Keratinocyte (primary cell): Measurements from ENCODE around the gene ACTR5. TPM values are rescaled to one million over a fixed set of nuclear protein-coding genes. Genes with fewer than 3 reads are reported as not detected.

Experiments
- DNase-seq: peaks from one replicate; pipeline ENCODE4 v3.0.0-alpha.2; 2011; ENCODE audit warnings: low read depth, missing footprints, low spot score
- FAIRE-seq: peaks from 2 replicates; lab custom pipeline; 2011; peaks lifted over from hg19 to GRCh38; lab: Jason Lieb, UNC
- H2AFZ ChIP-seq: 2 replicates; pipeline ENCODE4 v1.6.0; 2012; ENCODE audit warnings: low read length, control low read depth, inconsistent platforms; ENCODE audit not compliant: control insufficient read depth
- H3K27ac ChIP-seq: 2 replicates; pipeline ENCODE4 v1.5.1; 2011; ENCODE audit warnings: low read length; ENCODE audit not compliant: control insufficient read depth, insufficient read depth
- H3K27me3 ChIP-seq: 3 replicates; pipeline ENCODE4 v1.6.0; 2011; ENCODE audit warnings: low read length; ENCODE audit not compliant: control insufficient read depth, insufficient read depth; ENCODE audit errors: extremely low read depth
- H3K36me3 ChIP-seq, 2 experiments: 2 replicates in 1 of 2; 3 replicates in 1 of 2; pipeline ENCODE4 v1.5.1; 2011; ENCODE audit warnings: low read length in 2 of 2, mild to moderate bottlenecking in 1 of 2; ENCODE audit not compliant: control insufficient read depth in 2 of 2, insufficient read depth in 2 of 2; ENCODE audit errors: extremely low read depth in 1 of 2
- H3K4me1 ChIP-seq: 3 replicates; pipeline ENCODE4 v1.5.1; 2011; ENCODE audit warnings: low read length; ENCODE audit not compliant: control insufficient read depth, insufficient read depth; ENCODE audit errors: extremely low read depth
- H3K4me2 ChIP-seq: 3 replicates; pipeline ENCODE4 v1.6.0; 2011; ENCODE audit warnings: low read depth, low read length; ENCODE audit not compliant: control insufficient read depth, insufficient read depth; ENCODE audit errors: extremely low read depth
- H3K4me3 ChIP-seq, 3 experiments: fragments of 200-600 bp in 1 of 3; sonication (generic) in 1 of 3; 2 replicates in 2 of 3; 3 replicates in 1 of 3; pipeline ENCODE4 v1.5.1; 2011 to 2016; ENCODE audit warnings: low read length in 3 of 3, mild to moderate bottlenecking in 3 of 3, control low read depth in 2 of 3, inconsistent platforms in 1 of 3, low read depth in 1 of 3, mixed read lengths in 1 of 3, mixed run types in 1 of 3, moderate library complexity in 1 of 3; ENCODE audit not compliant: control insufficient read depth in 2 of 3, insufficient read depth in 2 of 3; ENCODE audit errors: extremely low read depth in 1 of 3
- H3K79me2 ChIP-seq: 2 replicates; pipeline ENCODE4 v1.6.0; 2012; ENCODE audit warnings: low read length; ENCODE audit not compliant: control insufficient read depth, insufficient read depth
- H3K9ac ChIP-seq: 3 replicates; pipeline ENCODE4 v1.6.0; 2011; ENCODE audit warnings: low read length; ENCODE audit not compliant: control insufficient read depth, insufficient read depth; ENCODE audit errors: extremely low read depth
- H3K9me1 ChIP-seq: 3 replicates; pipeline ENCODE4 v1.6.0; 2011; ENCODE audit warnings: low read length; ENCODE audit not compliant: control insufficient read depth, insufficient read depth; ENCODE audit errors: extremely low read depth
- H3K9me3 ChIP-seq: 2 replicates; pipeline ENCODE4 v1.5.1; 2012; ENCODE audit warnings: low read depth, low read length; ENCODE audit not compliant: control insufficient read depth
- H4K20me1 ChIP-seq: 3 replicates; pipeline ENCODE4 v1.6.0; 2011; ENCODE audit warnings: low read length; ENCODE audit not compliant: control insufficient read depth, insufficient read depth; ENCODE audit errors: extremely low read depth
- CTCF ChIP-seq, 3 experiments: IDR thresholded peaks in 1 of 3; conservative IDR thresholded peaks in 1 of 3; optimal IDR thresholded peaks in 1 of 3; 2 replicates in 2 of 3; 3 replicates in 1 of 3; pipeline versions ENCODE3 to v1.5.1; 2011; ENCODE audit warnings: low read length in 3 of 3, mild to moderate bottlenecking in 3 of 3, moderate library complexity in 2 of 3, control low read depth in 1 of 3, inconsistent platforms in 1 of 3; ENCODE audit not compliant: insufficient read depth in 2 of 3; ENCODE audit errors: extremely low read depth in 1 of 3
- EZH2 ChIP-seq: IDR thresholded peaks from one replicate; pipeline ENCODE4 v1.6.1; 2012; ENCODE audit warnings: inconsistent platforms, mild to moderate bottlenecking, low read length, moderate library complexity
- dilution Hi-C: fragments of 300-500 bp; cut with MboI; formaldehyde crosslinking; loops from one replicate; pipeline ENCODE4 v1.7.0; 2020; ENCODE audit warnings: low sequenced_read_pairs; ENCODE audit not compliant: extremely low pct_ligation_motif_present
- polyA plus RNA-seq, 5 experiments: library from polyadenylated mRNA; depleted of rRNA in 3 of 5; stranded (reverse) in 3 of 5; stranded (forward) in 1 of 5; unstranded in 1 of 5; fragments of >200 nt; gene quantifications; 1 replicate in 1 of 5; 2 replicates in 3 of 5; 3 replicates in 1 of 5; pipeline versions ENCODE4 v1.2.1 to v1.2.3, GENCODE V29; 2011 to 2012; ENCODE audit warnings: missing spikeins in 2 of 5, low read depth in 1 of 5, low replicate concordance in 1 of 5

ACTR5 gene
- polyA plus RNA-seq, 1 donor (not counting 4 experiments of a cell fraction or from before 2014, with no cell fraction given), result 9.7 TPM

GRCh38 chr20:38805502-38805957 lies 57.3 kb downstream of the ACTR5 start, which contains the start of gene PPP1R16B:
Gene PPP1R16B, plus strand, starts transcription at chr20:38805697. Its CDS starts 30,229 bp downstream, at chr20:38835926.
- Histone ChIP-seq H3K27ac (no peak within 1 kb of the TSS), H3K79me2 (no peaks in the 10 kb centered on the region), H3K9me1 (no peaks in the 10 kb centered on the region), H3K4me2 (no peak within 1 kb of the TSS), H3K9me3 (no peaks in the 10 kb centered on the region), H2AFZ (no peak within 1 kb of the TSS), H3K9ac (no peak within 1 kb of the TSS), H3K4me3 (no peak within 1 kb of the TSS), H4K20me1 (no peaks in the 10 kb centered on the region), H3K4me1 (no peaks in the 10 kb centered on the region), H3K27me3 (peaks cover 54% of the 10 kb centered on the region), H3K36me3 (no peaks in the 10 kb centered on the region)
- FAIRE-seq (no peak), DNase-seq (no peak)
- no peak for TF ChIP-seq EZH2
- no peak for TF ChIP-seq CTCF (optimal IDR thresholded peaks at IDR 0.05 in 1 of 3, IDR thresholded peaks at IDR 0.05 in 1 of 3, conservative IDR thresholded peaks at IDR 0.05 in 1 of 3; ENCODE audit: extremely low read depth in 1 of 3, insufficient read depth in 2 of 3, low read length in 3 of 3)
- dilution Hi-C loops, result no loop called here

- H3K4me1 ChIP-seq, result no peaks in the 10 kb centered on the region
- no peak overlapping the region for H3K27ac ChIP-seq
- no peaks in the 10 kb centered on the region for H3K79me2 ChIP-seq
- no peak overlapping the region for H3K9ac ChIP-seq
- DNase-seq, result no peak
- no peak overlapping the region for H3K4me3 ChIP-seq
- peaks cover 54% of the 10 kb centered on the region for H3K27me3 ChIP-seq
- TF ChIP-seq EZH2 (peak; percentile 22), CTCF (optimal IDR thresholded peaks at IDR 0.05 in 1 of 3, IDR thresholded peaks at IDR 0.05 in 1 of 3, conservative IDR thresholded peaks at IDR 0.05 in 1 of 3; ENCODE audit: extremely low read depth in 1 of 3, insufficient read depth in 2 of 3, low read length in 3 of 3) (no peak)
- no peak overlapping the region for H2AFZ ChIP-seq
- dilution Hi-C loops, result no loop called here
- no peak overlapping the region for H3K4me2 ChIP-seq
- no peaks in the 10 kb centered on the region for H4K20me1 ChIP-seq
- no peaks in the 10 kb centered on the region for H3K36me3 ChIP-seq
- FAIRE-seq, result no peak
- H3K9me3 ChIP-seq, result no peaks in the 10 kb centered on the region
- no peaks in the 10 kb centered on the region for H3K9me1 ChIP-seq
Observed at GRCh38 chr20:38805958-38806854, 57.9 kb downstream of the ACTR5 start.
